ENCODE results near the gene DOP1A. TPM values are rescaled to one million over a fixed set of nuclear protein-coding genes. Genes with fewer than 3 reads are reported as not detected.

DOP1A gene
- total RNA-seq, 6 experiments from 2014 or later = 9.5 to 15.4 (median 13.2) TPM

- H3K27ac Mint-ChIP-seq = no peak overlapping the region
- no peaks in the 10 kb centered on the region for H3K9me3 Mint-ChIP-seq
- peaks cover 5% of the 10 kb centered on the region; the same call in 1 of the 2 replicates for H3K36me3 Mint-ChIP-seq (ENCODE audit: low read depth)
- no peak overlapping the region for H3K4me3 Mint-ChIP-seq
- peaks cover 6% of the 10 kb centered on the region for H3K4me1 Mint-ChIP-seq (ENCODE audit: low read depth)
- no peaks in the 10 kb centered on the region; the same call in 1 of the 2 replicates for H3K27me3 Mint-ChIP-seq (ENCODE audit: insufficient read depth)
- peak; percentile 97 for TF ChIP-seq CTCF (IDR thresholded peaks at IDR 0.05)
- peak; percentile 40 for DNase-seq
These were observed 12.0 kb upstream of the DOP1A start for GRCh38 chr6:83055366-83055964.

GRCh38 chr6:83057705-83058321 lies 9.7 kb upstream of the DOP1A start:
- no peak overlapping the region for H3K27ac Mint-ChIP-seq
- peak; percentile 88 for TF ChIP-seq CTCF (IDR thresholded peaks at IDR 0.05)

GRCh38 chr6:83061190-83061589 lies 6.3 kb upstream of the DOP1A start:
- Mint-ChIP-seq H3K4me1 (ENCODE audit: low read depth) (peaks cover 36% of the 10 kb centered on the region), H3K27ac (no peak overlapping the region), H3K9me3 (no peaks in the 10 kb centered on the region), H3K4me3 (no peak overlapping the region), H3K27me3 (ENCODE audit: insufficient read depth) (no peaks in the 10 kb centered on the region; the same call in 1 of the 2 replicates), H3K36me3 (ENCODE audit: low read depth) (no peaks in the 10 kb centered on the region)
- no peak for TF ChIP-seq CTCF (IDR thresholded peaks at IDR 0.05)
- DNase-seq = no peak

More at GRCh38 chr6:83057705-83058321, 9.7 kb upstream of the DOP1A start:
- H3K27me3 Mint-ChIP-seq (ENCODE audit: insufficient read depth) = no peaks in the 10 kb centered on the region; the same call in 1 of the 2 replicates
- DNase-seq = peak; percentile 22
- H3K36me3 Mint-ChIP-seq (ENCODE audit: low read depth) = peaks cover 2% of the 10 kb centered on the region; the same call in 1 of the 2 replicates
- H3K4me3 Mint-ChIP-seq = no peak overlapping the region
- no peaks in the 10 kb centered on the region for H3K9me3 Mint-ChIP-seq
- peaks cover 20% of the 10 kb centered on the region for H3K4me1 Mint-ChIP-seq (ENCODE audit: low read depth)

- Mint-ChIP-seq H3K4me3 (no peak overlapping the region), H3K9me3 (no peaks in the 10 kb centered on the region), H3K4me1 (ENCODE audit: low read depth) (peaks cover 37% of the 10 kb centered on the region), H3K27me3 (ENCODE audit: insufficient read depth) (no peaks in the 10 kb centered on the region), H3K27ac (no peak overlapping the region), H3K36me3 (ENCODE audit: low read depth) (no peaks in the 10 kb centered on the region)
- DNase-seq = peak; percentile 43
- TF ChIP-seq CTCF (IDR thresholded peaks at IDR 0.05) = no peak
These were observed 5.2 kb upstream of the DOP1A start for GRCh38 chr6:83062225-83062624.

GRCh38 chr6:83065511-83066192 lies 1.8 kb upstream of the DOP1A start, which contains the start of gene UBE3D:
UBE3D (minus strand) TSS chr6:83065841; CDS start chr6:83065718, 123 bp downstream.
- H3K4me1 Mint-ChIP-seq (ENCODE audit: low read depth) = peaks cover 61% of the 10 kb centered on the region
- H3K4me3 Mint-ChIP-seq = peak within 1 kb of the TSS; percentile 96
- H3K27me3 Mint-ChIP-seq (ENCODE audit: insufficient read depth) = no peaks in the 10 kb centered on the region
- H3K9me3 Mint-ChIP-seq = no peaks in the 10 kb centered on the region
- H3K36me3 Mint-ChIP-seq (ENCODE audit: low read depth) = no peaks in the 10 kb centered on the region
- H3K27ac Mint-ChIP-seq = peak within 1 kb of the TSS; percentile 60
- peak; percentile 100 for TF ChIP-seq CTCF (IDR thresholded peaks at IDR 0.05)
- peak; percentile 73 for DNase-seq
